Testis (tissue), 2 donors: ENCODE results near the gene YIPF1.

Experiments used
- POLR2A ChIP-seq: fragments of 450-650 bp; IDR thresholded peaks from one replicate; pipeline ENCODE4 v1.6.1; 2017; ENCODE audit warnings: antibody characterized with exemption, mild to moderate bottlenecking, moderate library complexity
- TF ChIP-seq, protein P1 (sequence below), 3 experiments: fragments of 450-650 bp in 2 of 3; fragments of 200-600 bp in 1 of 3; sonication (generic) in 1 of 3; IDR thresholded peaks; one replicate each; pipeline ENCODE4 v1.5.1; 2016 to 2019; ENCODE audit warnings: antibody characterized with exemption in 3 of 3, mild to moderate bottlenecking in 2 of 3, moderate library complexity in 1 of 3

DNA sequence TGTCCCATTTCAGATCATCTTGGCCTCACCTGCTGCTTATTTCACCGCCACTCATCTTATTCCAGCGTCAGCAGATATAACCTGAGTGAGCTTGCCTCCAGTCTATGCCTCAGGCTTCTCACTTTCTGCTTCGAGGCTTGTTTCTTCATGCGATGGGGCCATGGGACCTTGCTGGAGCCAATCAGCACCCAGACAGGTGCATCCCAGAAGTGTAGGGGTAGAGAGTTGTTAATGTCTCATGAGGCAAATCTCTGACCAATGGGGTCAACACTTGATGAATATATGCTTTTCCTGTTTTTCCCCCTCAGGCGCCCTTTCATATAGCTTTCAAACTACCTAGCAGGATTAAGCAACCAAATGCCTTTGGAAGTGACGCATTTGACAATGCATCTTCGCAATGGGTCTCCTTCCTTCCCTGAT, 935 bp upstream of the YIPF1 start:
- TF ChIP-seq, protein P1, sequence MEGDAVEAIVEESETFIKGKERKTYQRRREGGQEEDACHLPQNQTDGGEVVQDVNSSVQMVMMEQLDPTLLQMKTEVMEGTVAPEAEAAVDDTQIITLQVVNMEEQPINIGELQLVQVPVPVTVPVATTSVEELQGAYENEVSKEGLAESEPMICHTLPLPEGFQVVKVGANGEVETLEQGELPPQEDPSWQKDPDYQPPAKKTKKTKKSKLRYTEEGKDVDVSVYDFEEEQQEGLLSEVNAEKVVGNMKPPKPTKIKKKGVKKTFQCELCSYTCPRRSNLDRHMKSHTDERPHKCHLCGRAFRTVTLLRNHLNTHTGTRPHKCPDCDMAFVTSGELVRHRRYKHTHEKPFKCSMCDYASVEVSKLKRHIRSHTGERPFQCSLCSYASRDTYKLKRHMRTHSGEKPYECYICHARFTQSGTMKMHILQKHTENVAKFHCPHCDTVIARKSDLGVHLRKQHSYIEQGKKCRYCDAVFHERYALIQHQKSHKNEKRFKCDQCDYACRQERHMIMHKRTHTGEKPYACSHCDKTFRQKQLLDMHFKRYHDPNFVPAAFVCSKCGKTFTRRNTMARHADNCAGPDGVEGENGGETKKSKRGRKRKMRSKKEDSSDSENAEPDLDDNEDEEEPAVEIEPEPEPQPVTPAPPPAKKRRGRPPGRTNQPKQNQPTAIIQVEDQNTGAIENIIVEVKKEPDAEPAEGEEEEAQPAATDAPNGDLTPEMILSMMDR (IDR thresholded peaks at IDR 0.05), result no peak
- TF ChIP-seq POLR2A, result no peak
